ENCODE measurements around the gene ADCY5. TPM values are rescaled to one million over a fixed set of nuclear protein-coding genes. Genes with fewer than 3 reads are reported as not detected.

ADCY5 gene
- total and polyA plus RNA-seq, 5 donors from 2014 or later = 0.08 to 0.15 TPM; not detected in 3

- DNase-seq (no peak), ATAC-seq (ENCODE audit: low read depth in 2 of 2) (no peak)
- H3K36me3 Mint-ChIP-seq = no peaks in the 10 kb centered on the region
- H3K4me3 Mint-ChIP-seq = no peak overlapping the region
- H3K9me3 Mint-ChIP-seq = peaks cover 0 to 3% (median 0%) of the 10 kb centered on the region in 7 donors
- no peak overlapping the region for H3K27ac Mint-ChIP-seq
- Histone ChIP-seq H3K27me3 (ENCODE audit: control insufficient read depth, insufficient read depth, low read length) (no peaks in the 10 kb centered on the region), H3K9me3 (ENCODE audit: control insufficient read depth in 2 of 2, low read length in 2 of 2) (no peaks in the 10 kb centered on the region), H3K36me3 (ENCODE audit: control insufficient read depth, insufficient read depth, low read length) (no peaks in the 10 kb centered on the region), H3K4me3 (ENCODE audit: low read depth, low read length) (no peak overlapping the region), H3K27ac (ENCODE audit: insufficient read depth, low read length, poor library complexity, severe bottlenecking) (no peak overlapping the region), H3K4me1 (ENCODE audit: control insufficient read depth, insufficient read depth, low read length, poor library complexity, severe bottlenecking) (no peaks in the 10 kb centered on the region)
- H3K27me3 Mint-ChIP-seq = peaks cover 2% of the 10 kb centered on the region
- no peaks in the 10 kb centered on the region for H3K4me1 Mint-ChIP-seq
These were observed 61.4 kb downstream of the ADCY5 start for GRCh38 chr3:123387532-123387931.

GRCh38 chr3:123386477-123387040 is 62.3 kb downstream of the ADCY5 start:
- Histone ChIP-seq H3K27me3 (ENCODE audit: control insufficient read depth, insufficient read depth, low read length) (no peaks in the 10 kb centered on the region), H3K36me3 (ENCODE audit: control insufficient read depth, insufficient read depth, low read length) (no peaks in the 10 kb centered on the region), H3K9me3 (ENCODE audit: control insufficient read depth in 2 of 2, low read length in 2 of 2) (no peaks in the 10 kb centered on the region), H3K27ac (ENCODE audit: insufficient read depth, low read length, poor library complexity, severe bottlenecking) (no peak overlapping the region), H3K4me3 (ENCODE audit: low read depth, low read length) (no peak overlapping the region), H3K4me1 (ENCODE audit: control insufficient read depth, insufficient read depth, low read length, poor library complexity, severe bottlenecking) (no peaks in the 10 kb centered on the region)
- H3K4me1 Mint-ChIP-seq = no peaks in the 10 kb centered on the region
- DNase-seq = no peak
- H3K36me3 Mint-ChIP-seq = no peaks in the 10 kb centered on the region
- no peak overlapping the region for H3K27ac Mint-ChIP-seq
- ATAC-seq (ENCODE audit: low read depth in 2 of 2) = no peak
- H3K9me3 Mint-ChIP-seq = peaks cover 0 to 3% (median 0%) of the 10 kb centered on the region in 7 donors
- no peak overlapping the region for H3K4me3 Mint-ChIP-seq
- peaks cover 6% of the 10 kb centered on the region for H3K27me3 Mint-ChIP-seq

- no peak overlapping the region for H3K27ac ChIP-seq (ENCODE audit: insufficient read depth, low read length, poor library complexity, severe bottlenecking)
- Mint-ChIP-seq H3K9me3 (peaks cover 0 to 3% (median 0%) of the 10 kb centered on the region in 7 donors), H3K36me3 (no peaks in the 10 kb centered on the region), H3K27ac (no peak overlapping the region), H3K4me3 (no peak overlapping the region), H3K4me1 (no peaks in the 10 kb centered on the region), H3K27me3 (peaks cover 6% of the 10 kb centered on the region)
- H3K4me1 ChIP-seq (ENCODE audit: control insufficient read depth, insufficient read depth, low read length, poor library complexity, severe bottlenecking) = no peaks in the 10 kb centered on the region
- no peaks in the 10 kb centered on the region for H3K36me3 ChIP-seq (ENCODE audit: control insufficient read depth, insufficient read depth, low read length)
- H3K9me3 ChIP-seq (ENCODE audit: control insufficient read depth in 2 of 2, low read length in 2 of 2) = no peaks in the 10 kb centered on the region
- no peaks in the 10 kb centered on the region for H3K27me3 ChIP-seq (ENCODE audit: control insufficient read depth, insufficient read depth, low read length)
- no peak for ATAC-seq (ENCODE audit: low read depth in 2 of 2)
- H3K4me3 ChIP-seq (ENCODE audit: low read depth, low read length) = no peak overlapping the region
- DNase-seq = no peak
These were observed 62.9 kb downstream of the ADCY5 start for GRCh38 chr3:123385981-123386380.

GRCh38 chr3:123385499-123385898 is 63.4 kb downstream of the ADCY5 start:
- Mint-ChIP-seq H3K36me3 (no peaks in the 10 kb centered on the region), H3K9me3 (peaks cover 0 to 3% (median 0%) of the 10 kb centered on the region in 7 donors), H3K27me3 (peaks cover 6% of the 10 kb centered on the region)

DNA sequence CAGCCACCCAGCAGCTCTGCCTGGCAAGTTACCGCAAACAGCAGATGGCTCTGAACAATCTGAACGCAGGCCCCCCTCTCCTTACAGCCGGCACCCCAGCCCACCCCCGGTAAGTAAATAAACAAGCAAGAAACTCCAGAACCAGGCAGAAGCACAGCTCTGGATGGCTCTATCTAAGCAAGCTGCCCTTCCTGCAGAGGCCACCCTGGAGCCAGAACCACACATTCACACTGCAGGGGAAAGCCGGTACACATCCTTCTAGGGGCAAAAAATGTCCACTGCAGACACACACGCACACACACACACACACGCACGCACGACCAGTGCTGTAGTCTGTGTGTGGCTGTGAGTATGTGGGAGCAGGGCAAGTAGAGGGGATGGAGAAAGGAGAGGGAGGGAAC is 63.9 kb downstream of the ADCY5 start:
- Histone ChIP-seq H3K27ac (ENCODE audit: insufficient read depth, low read length, poor library complexity, severe bottlenecking) (no peak overlapping the region), H3K9me3 (ENCODE audit: control insufficient read depth in 2 of 2, low read length in 2 of 2) (no peaks in the 10 kb centered on the region), H3K4me3 (ENCODE audit: low read depth, low read length) (no peak overlapping the region), H3K4me1 (ENCODE audit: control insufficient read depth, insufficient read depth, low read length, poor library complexity, severe bottlenecking) (no peaks in the 10 kb centered on the region), H3K27me3 (ENCODE audit: control insufficient read depth, insufficient read depth, low read length) (no peaks in the 10 kb centered on the region), H3K36me3 (ENCODE audit: control insufficient read depth, insufficient read depth, low read length) (no peaks in the 10 kb centered on the region)
- peaks cover 0 to 3% (median 0%) of the 10 kb centered on the region in 7 donors for H3K9me3 Mint-ChIP-seq
- DNase-seq = no peak
- H3K27ac Mint-ChIP-seq = no peak overlapping the region
- no peak for ATAC-seq (ENCODE audit: low read depth in 2 of 2)
- no peak overlapping the region for H3K4me3 Mint-ChIP-seq
- H3K4me1 Mint-ChIP-seq = no peaks in the 10 kb centered on the region
- H3K27me3 Mint-ChIP-seq = peaks cover 6% of the 10 kb centered on the region
- H3K36me3 Mint-ChIP-seq = no peaks in the 10 kb centered on the region

More at GRCh38 chr3:123385499-123385898, 63.4 kb downstream of the ADCY5 start:
- Mint-ChIP-seq H3K27ac (no peak overlapping the region), H3K4me3 (no peak overlapping the region), H3K4me1 (no peaks in the 10 kb centered on the region)
- H3K27me3 ChIP-seq (ENCODE audit: control insufficient read depth, insufficient read depth, low read length) = no peaks in the 10 kb centered on the region
- H3K9me3 ChIP-seq (ENCODE audit: control insufficient read depth in 2 of 2, low read length in 2 of 2) = no peaks in the 10 kb centered on the region
- DNase-seq (no peak), ATAC-seq (ENCODE audit: low read depth in 2 of 2) (no peak)
- H3K27ac ChIP-seq (ENCODE audit: insufficient read depth, low read length, poor library complexity, severe bottlenecking) = no peak overlapping the region
- H3K36me3 ChIP-seq (ENCODE audit: control insufficient read depth, insufficient read depth, low read length) = no peaks in the 10 kb centered on the region
- H3K4me1 ChIP-seq (ENCODE audit: control insufficient read depth, insufficient read depth, low read length, poor library complexity, severe bottlenecking) = no peaks in the 10 kb centered on the region
- no peak overlapping the region for H3K4me3 ChIP-seq (ENCODE audit: low read depth, low read length)

DNA sequence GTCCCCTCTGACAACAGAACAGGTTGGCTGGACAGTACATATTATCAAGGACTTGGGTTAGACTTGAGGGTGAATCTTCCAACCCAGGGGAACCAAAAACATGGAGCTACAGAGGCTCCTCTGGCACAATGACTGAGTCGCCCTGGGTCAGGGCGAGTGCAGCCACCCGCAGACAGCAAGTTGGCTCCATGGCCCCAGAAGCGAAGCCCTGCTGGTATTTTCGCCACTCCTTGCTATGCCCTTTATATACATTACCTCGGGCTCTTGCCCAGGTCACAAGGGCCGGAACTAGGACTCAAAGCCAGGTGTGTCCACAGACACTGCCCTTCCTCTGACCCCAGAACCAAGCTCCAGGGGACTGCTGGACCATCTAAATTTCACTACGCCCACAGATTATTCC is 64.6 kb downstream of the ADCY5 start:
- Histone ChIP-seq H3K4me3 (ENCODE audit: low read depth, low read length) (no peak overlapping the region), H3K27me3 (ENCODE audit: control insufficient read depth, insufficient read depth, low read length) (no peaks in the 10 kb centered on the region), H3K36me3 (ENCODE audit: control insufficient read depth, insufficient read depth, low read length) (no peaks in the 10 kb centered on the region), H3K27ac (ENCODE audit: insufficient read depth, low read length, poor library complexity, severe bottlenecking) (no peak overlapping the region), H3K4me1 (ENCODE audit: control insufficient read depth, insufficient read depth, low read length, poor library complexity, severe bottlenecking) (no peaks in the 10 kb centered on the region), H3K9me3 (ENCODE audit: control insufficient read depth in 2 of 2, low read length in 2 of 2) (no peaks in the 10 kb centered on the region)
- ATAC-seq (ENCODE audit: low read depth in 2 of 2) (no peak), DNase-seq (no peak)
- Mint-ChIP-seq H3K36me3 (no peaks in the 10 kb centered on the region), H3K9me3 (peaks cover 0 to 3% (median 0%) of the 10 kb centered on the region in 7 donors), H3K4me1 (no peaks in the 10 kb centered on the region), H3K27me3 (peaks cover 6% of the 10 kb centered on the region), H3K4me3 (no peak overlapping the region), H3K27ac (no peak overlapping the region)

- DNase-seq = no peak
- no peak for ATAC-seq (ENCODE audit: low read depth in 2 of 2)
- H3K27me3 ChIP-seq (ENCODE audit: control insufficient read depth, insufficient read depth, low read length) = no peaks in the 10 kb centered on the region
- Mint-ChIP-seq H3K9me3 (peaks cover 0 to 3% (median 0%) of the 10 kb centered on the region in 7 donors), H3K4me1 (no peaks in the 10 kb centered on the region), H3K27me3 (peaks cover 9% of the 10 kb centered on the region), H3K4me3 (no peak overlapping the region), H3K27ac (no peak overlapping the region), H3K36me3 (no peaks in the 10 kb centered on the region)
- no peaks in the 10 kb centered on the region for H3K9me3 ChIP-seq (ENCODE audit: control insufficient read depth in 2 of 2, low read length in 2 of 2)
- H3K4me3 ChIP-seq (ENCODE audit: low read depth, low read length) = no peak overlapping the region
- no peak overlapping the region for H3K27ac ChIP-seq (ENCODE audit: insufficient read depth, low read length, poor library complexity, severe bottlenecking)
- H3K4me1 ChIP-seq (ENCODE audit: control insufficient read depth, insufficient read depth, low read length, poor library complexity, severe bottlenecking) = no peaks in the 10 kb centered on the region
- no peaks in the 10 kb centered on the region for H3K36me3 ChIP-seq (ENCODE audit: control insufficient read depth, insufficient read depth, low read length)
These were observed 65.5 kb downstream of the ADCY5 start for GRCh38 chr3:123383091-123384053.
